ENCODE data around the gene CP.

CP gene

DNA sequence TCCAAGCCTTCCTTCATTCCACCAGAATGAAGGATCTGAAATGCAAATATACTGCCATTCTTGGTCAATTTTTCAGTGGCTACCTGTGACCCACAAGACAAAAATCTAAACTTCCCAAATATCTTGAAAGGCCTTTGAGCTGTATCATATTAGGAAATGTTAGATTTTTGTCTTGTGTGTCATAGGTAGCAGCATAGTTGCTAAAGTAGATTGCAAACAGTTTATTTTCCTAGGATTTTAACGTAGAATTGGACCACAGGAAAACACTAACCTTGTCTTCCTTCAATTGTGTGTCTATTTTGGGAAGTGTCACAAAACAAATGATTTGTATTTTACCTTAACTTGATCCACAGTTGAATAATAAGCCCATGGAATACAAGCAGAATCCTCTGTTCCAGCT, 42.4 kb downstream of the CP start:
- no peak for DNase-seq

GRCh38 chr3:149177122-149177521, 44.5 kb downstream of the CP start:
- no peak for DNase-seq

DNA sequence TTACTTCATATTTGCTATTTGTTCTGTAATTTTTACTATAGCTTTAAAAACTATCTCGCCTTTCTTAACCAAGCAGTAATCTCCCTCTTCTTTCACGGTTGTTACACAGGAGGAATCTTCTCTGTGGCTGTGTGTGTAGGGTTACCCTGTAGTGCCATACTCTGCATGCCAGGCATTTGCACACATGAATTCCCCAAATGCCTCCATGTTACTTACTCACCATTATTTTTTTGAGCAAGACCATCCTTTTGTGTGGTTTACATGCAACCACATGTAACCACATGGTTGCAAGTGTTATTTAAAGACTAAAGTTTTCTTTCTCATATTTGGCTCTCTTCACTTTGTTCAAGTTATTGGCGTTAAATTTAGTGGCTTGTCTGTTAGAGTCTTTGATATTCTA, 46.7 kb downstream of the CP start:
- DNase-seq: no peak

GRCh38 chr3:149170672-149171071, 51.0 kb downstream of the CP start:
- no peak for DNase-seq

- DNase-seq: no peak
These were observed 53.7 kb downstream of the CP start for GRCh38 chr3:149167898-149168297.

GRCh38 chr3:149163066-149163465, 58.6 kb downstream of the CP start:
- DNase-seq: no peak

GRCh38 chr3:149162007-149162406, 59.6 kb downstream of the CP start:
- DNase-seq: no peak

- DNase-seq: no peak
These were observed 60.8 kb downstream of the CP start for GRCh38 chr3:149160754-149161300.

- DNase-seq: no peak
These were observed 68.2 kb downstream of the CP start for GRCh38 chr3:149153402-149153801.

- DNase-seq: no peak
These were observed 69.2 kb downstream of the CP start for GRCh38 chr3:149152420-149152819.

GRCh38 chr3:149151843-149152242, 69.8 kb downstream of the CP start:
- DNase-seq: no peak

- DNase-seq: no peak
These were observed 71.2 kb downstream of the CP start for GRCh38 chr3:149150436-149150835.

GRCh38 chr3:149145974-149146373, 75.7 kb downstream of the CP start:
- DNase-seq: no peak

GRCh38 chr3:149145356-149145755, 76.3 kb downstream of the CP start:
- DNase-seq: no peak

DNA sequence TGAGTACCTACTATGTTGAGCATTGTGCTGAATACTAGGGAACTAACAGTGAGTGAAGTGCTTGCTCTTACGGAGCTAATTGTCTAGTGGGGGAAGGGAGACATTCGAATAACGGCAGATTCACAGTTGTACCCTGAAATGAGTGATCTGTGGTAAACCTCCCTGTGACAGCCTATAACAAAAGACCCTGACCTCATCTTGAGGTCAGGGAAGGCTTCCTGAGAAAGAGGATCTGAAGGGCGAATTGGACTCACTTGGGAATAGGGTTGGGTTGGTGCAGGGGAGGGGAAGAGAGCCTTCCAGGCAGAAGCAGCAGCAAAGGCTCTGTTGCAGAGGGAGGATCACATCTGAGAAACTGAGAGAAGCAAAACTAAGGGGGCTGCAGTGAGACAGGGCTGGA, 78.9 kb downstream of the CP start:
- DNase-seq: no peak

GRCh38 chr3:149134575-149134974, 87.1 kb downstream of the CP start:
- DNase-seq: no peak

- DNase-seq: no peak
These were observed 90.0 kb downstream of the CP start for GRCh38 chr3:149131589-149131988.

DNA sequence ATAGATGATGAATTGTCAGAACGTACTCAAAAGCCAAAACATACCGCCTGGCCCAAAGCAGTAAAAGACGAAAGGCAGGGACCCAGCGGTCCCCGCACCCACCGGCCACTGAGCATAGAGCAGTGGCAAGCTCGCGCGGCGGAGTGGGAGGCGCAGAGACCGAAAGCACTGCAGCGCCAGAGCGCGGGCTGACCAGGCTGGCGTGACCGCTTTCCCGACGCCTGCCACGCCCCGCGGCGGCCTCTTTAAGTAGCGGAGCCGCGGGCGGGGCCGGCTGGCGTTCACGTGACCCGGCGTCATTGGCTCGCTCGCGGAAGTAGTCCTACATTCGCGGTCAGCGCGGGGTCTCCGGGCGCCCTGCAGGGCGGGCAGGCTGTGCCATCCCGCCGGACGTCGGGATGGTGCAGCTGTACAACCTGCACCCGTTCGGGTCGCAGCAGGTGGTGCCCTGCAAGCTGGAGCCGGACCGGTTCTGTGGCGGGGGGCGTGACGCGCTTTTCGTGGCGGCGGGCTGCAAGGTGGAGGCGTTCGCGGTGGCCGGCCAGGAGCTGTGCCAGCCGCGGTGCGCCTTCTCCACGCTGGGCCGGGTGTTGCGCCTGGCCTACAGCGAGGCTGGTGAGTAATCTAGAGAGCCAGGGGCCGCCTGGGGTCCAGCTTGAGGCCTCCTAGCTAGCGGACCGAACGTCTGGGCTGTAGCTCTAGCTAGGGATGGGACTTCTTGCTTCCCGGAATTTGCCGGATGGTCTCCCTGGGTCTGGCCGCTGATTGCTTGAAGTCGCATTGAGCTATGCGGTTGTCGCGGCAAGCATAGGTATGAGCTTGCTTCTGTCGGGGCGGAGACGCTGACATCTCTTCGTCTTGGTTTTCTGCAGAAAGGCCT, 92.1 kb downstream of the CP start, which contains the start of gene HPS3:
Gene HPS3 (plus strand): TSS at position 313 of the 880 bp plus-strand sequence. CDS start 86 bp downstream, at position 399.
- peak; percentile 55 for DNase-seq

DNA sequence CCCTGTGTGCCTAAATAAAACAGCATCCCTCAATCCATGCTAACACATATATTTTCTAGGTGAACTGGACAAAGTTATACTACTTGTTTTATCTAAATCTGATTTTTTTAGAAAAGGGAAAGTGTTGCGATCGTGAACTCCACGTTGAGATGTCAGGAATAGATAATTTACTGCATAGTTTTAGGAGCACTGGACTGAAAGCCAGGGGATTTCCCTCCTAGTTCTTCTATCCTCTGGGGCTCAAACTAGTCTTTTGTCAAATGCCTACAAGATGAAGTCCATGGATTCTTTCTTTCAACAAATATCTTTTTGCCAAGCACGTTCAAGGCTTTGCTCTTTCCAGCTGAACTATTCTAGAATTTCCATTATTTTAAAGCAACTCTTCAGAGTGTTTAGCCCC, 92.8 kb downstream of the CP start:
- DNase-seq: no peak

GRCh38 chr3:149122721-149123578, 98.7 kb downstream of the CP start:
- DNase-seq: no peak

Measured in NCI-H1436 treated with DMSO at 0.1 percent for 48 hours (cell line).